GM12874 (cell line): ENCODE measurements around the gene DEDD2.

Experiments used
- CTCF ChIP-seq: IDR thresholded peaks from 2 replicates; pipeline ENCODE4 v1.5.1; 2011; ENCODE audit warnings: low read depth, mild to moderate bottlenecking, control low read depth, low read length, moderate library complexity; ENCODE audit not compliant: insufficient read depth

DEDD2 gene

GRCh38 chr19:42178791-42179674, 38.4 kb downstream of the DEDD2 start:
- TF ChIP-seq CTCF: peak; percentile 68

GRCh38 chr19:42177686-42178019, 39.8 kb downstream of the DEDD2 start:
- TF ChIP-seq CTCF: no peak

GRCh38 chr19:42176990-42177685, 40.3 kb downstream of the DEDD2 start:
- TF ChIP-seq CTCF: peak; percentile 41; the same call in 1 of the 2 replicates

- TF ChIP-seq CTCF: no peak
Measured at GRCh38 chr19:42176649-42176989, 40.9 kb downstream of the DEDD2 start.

GRCh38 chr19:42175952-42176648, 41.4 kb downstream of the DEDD2 start:
- no peak for TF ChIP-seq CTCF

GRCh38 chr19:42174958-42175734, 42.3 kb downstream of the DEDD2 start:
- no peak for TF ChIP-seq CTCF
